Activated CD4-positive, alpha-beta T cell treated with anti-CD3 and anti-CD28 coated beads, Interleukin-2, amount 50 U/mL, for 24 hours (primary cell): ENCODE measurements around the gene THRSP.
"Not testable (repeated sequence)": the region's sequence is repeated elsewhere in the genome, so short reads cannot be mapped to it uniquely, and the experiment has no call there.

Experiments used
- DNase-seq, 2 donors: peaks; one replicate each; pipeline ENCODE4 v3.0.0-alpha.2; 2020; ENCODE audit warnings: low read depth in 1 of 2, low spot score in 1 of 2

The THRSP gene

DNA sequence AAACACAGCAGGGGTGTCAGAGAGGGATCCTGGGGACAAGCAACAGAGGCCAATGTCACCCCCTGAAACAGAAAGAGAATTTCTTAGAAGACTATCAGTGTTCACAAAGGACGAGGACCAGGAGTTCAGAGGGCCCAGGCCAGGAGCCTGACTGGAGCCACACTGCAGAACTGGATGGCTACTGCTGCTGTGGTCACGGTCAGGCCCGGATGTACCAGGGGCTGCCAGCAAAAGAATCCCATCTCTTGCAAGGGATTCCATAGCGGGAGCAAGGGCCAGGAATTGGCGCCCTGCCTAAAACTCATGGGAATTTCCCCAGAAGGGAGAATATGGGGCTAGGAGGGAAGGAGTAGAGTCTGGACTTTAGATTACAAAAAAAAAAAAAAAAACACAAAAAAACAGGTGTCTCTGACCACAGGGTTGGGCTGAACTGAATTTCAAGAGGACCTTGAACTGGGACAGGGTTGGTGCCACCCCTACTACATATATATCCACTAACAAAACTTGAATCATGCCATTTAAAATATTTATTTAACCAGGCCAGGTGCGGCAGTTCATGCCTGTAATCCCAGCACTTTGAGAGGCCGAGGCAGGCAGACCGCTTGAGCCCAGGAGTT is 24.9 kb upstream of the THRSP start:
- no peak for DNase-seq

DNA sequence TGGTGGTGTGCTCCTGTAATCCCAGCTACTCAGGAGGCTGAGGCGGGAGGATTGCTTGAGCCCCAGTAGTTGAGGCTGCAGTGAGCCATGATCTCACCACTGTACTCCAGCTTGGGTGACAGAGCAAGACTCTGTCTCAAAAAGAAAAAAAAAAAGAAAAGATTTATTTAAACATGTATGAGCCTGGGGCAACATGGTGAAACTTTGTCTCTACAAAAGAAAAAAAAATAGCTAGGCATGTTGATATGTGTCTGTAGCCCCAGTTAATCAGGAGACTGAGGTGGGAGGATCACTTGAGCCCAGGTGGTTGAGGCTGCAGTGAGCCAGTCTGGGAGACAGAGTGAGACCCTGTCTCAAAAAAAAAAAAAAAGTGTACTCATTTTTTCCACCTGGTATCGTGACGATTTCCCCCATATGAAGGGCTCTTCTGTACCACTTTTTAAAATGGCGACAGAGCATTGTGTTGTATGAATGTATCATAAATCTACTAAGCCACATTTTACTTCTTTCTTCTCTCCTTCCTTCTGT is 24.2 kb upstream of the THRSP start:
- no peak for DNase-seq

GRCh38 chr11:78039919-78040671 is 23.6 kb upstream of the THRSP start:
- no peak for DNase-seq

DNA sequence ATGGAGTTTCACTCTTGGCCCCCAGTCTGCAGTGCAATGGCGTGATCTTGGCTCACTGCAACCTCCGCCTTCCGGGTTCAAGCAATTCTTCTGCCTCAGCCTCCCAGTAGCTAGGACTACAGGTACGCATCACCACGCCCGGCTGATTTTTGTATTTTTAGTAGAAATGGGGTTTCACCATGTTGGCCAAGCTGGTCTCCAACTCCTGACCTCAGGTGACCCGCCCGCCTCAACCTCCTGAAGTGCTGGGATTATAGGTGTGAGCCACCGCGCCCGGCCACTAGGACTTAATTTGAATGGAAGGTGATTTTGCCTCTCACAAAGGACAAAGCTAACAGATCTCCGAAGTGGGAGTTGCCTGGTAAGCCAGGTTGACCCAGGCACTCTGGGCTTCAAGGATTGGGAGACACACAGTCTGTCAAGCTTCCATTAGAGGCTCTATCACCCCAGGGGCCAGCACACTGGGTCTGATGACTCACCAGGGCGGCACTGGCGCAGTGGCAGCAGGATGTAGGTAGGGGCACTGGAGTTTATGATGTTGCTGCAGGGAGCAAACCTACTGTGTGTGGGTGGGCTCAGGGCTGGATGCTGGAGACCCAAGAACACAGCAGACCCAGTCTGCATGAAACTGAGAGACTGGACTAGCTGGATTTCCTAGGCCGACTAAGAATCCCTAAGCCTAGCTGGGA is 22.8 kb upstream of the THRSP start:
- DNase-seq: no peak

DNA sequence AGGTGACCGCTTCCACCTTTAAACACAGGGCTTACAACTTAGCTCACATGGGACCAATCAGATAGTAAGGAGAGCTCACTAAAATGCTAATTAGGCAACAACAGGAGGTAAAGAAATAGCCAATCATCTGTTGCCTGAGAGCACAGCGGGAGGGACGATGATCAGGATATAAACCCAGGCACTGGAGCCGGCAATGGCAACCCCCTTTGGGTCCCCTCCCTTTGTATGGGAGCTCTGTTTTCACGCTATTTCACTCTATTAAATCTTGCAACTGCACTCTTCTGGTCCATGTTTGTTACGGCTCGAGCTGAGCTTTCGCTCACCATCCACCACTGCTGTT is 22.3 kb upstream of the THRSP start:
- not testable (repeated sequence) for DNase-seq

- no peak for DNase-seq
These were observed 21.7 kb upstream of the THRSP start for GRCh38 chr11:78041843-78042440.

DNA sequence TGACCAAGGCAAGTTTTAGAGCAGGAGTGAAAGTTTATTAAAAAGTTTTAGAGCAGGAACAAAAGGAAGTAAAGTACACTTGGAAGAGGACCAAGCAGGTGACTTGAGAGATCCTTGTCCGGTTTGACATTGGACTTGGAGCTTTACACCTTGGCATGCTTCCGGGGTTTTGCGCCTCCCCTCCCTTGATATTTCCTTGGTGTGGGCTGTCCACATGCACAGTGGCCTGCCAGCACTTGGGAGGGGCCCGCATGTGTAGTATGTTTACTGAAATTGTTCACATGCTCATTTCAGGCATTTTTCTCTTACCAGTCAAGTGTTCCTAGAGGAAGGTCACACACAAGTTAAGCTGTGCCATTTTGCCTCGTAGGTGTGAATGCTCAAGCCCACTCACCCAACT is 19.0 kb upstream of the THRSP start:
- DNase-seq: no peak

DNA sequence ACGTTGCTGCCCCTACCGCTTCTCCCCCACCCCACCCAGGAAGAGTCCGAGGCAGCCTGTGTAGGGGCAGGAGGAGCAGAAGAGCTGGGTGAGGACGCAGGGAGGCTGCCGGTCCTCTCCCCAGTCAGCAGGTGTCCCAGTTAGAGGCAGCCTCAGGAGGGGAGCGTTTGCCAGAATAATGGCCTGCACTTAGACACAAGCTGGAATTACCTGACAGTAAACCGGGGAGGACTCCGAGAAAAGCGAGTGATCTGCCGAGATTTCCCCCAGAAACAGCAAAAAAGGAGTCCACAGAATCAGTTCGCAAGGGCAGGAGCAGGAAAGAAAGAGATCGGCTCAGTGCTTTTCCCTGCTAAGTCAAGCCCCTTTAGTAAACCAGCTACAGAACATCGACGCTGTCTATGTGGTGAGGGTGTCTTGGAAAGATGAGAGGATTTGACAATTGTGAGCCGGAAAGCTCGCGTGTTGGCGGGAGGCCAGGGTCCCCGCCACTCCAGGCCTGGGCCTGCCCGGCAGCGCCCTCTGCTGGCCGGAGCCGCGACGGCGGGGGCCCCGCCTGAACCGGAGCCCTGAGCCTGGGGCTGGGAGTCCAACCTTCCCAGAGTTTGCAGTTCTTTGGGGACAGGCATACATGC is 17.7 kb upstream of the THRSP start:
- peak; percentile 62 to 65 for DNase-seq

DNA sequence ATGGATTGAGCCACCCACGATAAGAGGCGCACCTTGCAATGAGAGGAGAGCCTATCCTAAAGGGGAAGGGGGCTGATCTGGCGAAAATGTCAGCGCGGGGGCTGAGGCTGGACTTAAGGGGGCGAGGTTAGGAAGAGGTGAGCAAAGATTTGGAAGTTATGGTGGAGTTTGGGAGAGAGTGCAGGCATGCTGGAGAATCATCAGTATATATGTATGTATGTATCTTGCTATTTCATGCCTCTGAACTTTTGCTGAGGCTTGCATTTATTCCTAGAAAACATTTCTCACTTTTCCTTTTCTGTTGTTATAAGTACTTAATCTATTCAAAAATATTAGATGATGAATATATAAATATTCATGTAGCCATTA is 17.2 kb upstream of the THRSP start:
- DNase-seq: no peak

- no peak for DNase-seq
These were observed 15.1 kb upstream of the THRSP start for GRCh38 chr11:78048561-78048960.

DNA sequence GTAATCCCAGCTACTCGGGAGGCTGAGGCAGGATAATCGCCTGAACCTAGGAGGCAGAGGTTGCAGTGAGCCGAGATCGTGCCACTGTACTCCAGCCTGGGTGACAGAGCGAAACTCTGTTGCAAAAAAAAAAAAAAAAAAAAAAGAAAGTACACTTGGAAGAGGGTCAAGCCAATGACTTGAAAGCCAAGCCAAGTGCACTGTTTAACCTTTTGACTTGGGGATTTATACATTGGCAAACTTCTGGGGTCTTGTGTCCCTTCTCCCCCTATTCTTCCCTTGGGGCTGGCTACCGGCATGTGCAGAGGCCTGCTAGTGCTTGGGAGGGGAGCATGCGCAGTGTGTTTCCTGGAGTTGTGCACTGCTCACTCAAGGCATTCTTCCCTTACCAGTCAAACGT is 14.3 kb upstream of the THRSP start:
- no peak for DNase-seq

GRCh38 chr11:78050964-78051831 is 12.5 kb upstream of the THRSP start:
- DNase-seq: no peak

DNA sequence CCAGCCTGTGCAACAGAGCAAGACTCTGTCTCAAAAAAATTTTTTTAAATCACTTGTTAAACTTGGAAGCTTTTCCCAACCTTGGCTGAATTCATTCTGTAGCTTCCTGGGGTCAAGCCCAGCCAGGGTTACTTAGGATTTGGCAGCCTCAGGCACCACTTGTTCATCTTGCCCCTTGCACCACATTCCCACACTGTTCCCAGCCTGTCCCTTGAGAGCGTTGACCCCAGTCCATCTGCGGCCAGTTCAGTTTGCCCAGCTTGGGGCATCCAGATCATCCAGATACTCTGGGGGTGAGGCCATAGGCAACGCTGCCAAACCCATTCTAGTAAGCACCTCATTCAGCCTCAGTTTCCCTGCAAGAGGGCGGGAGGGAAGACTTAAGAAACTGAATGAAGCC is 8.7 kb upstream of the THRSP start:
- DNase-seq: no peak

- no peak for DNase-seq
These were observed 7.6 kb upstream of the THRSP start for GRCh38 chr11:78056093-78056492.

DNA sequence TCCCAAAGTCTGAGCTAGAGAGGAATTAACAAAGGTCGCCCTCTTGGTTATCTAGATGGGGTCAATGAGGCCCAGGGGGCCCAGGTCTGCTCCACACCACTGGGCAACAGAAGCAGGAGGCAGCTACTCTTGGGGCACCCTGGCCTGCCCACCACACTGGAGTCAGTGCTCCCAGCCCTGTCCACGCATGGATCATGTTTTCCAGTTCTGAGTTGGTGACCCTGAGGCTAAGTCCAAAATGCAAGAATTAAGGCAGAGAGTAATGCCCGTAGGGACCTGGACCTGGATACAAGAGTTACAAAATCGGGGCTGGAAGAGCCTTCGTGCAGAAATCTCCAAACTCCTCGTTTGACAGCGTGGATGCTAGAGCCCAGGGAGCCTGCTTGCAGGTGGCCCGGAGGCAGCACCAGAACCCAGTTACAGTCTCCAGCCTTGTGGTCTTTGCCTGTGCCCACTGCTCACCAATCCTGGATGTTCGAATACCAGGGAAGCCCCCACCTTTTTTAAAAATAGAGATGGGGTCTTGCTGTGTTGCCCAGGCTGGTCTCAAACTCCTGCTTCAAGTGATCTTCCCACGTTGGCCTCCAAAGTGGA is 6.1 kb upstream of the THRSP start:
- DNase-seq: no peak

DNA sequence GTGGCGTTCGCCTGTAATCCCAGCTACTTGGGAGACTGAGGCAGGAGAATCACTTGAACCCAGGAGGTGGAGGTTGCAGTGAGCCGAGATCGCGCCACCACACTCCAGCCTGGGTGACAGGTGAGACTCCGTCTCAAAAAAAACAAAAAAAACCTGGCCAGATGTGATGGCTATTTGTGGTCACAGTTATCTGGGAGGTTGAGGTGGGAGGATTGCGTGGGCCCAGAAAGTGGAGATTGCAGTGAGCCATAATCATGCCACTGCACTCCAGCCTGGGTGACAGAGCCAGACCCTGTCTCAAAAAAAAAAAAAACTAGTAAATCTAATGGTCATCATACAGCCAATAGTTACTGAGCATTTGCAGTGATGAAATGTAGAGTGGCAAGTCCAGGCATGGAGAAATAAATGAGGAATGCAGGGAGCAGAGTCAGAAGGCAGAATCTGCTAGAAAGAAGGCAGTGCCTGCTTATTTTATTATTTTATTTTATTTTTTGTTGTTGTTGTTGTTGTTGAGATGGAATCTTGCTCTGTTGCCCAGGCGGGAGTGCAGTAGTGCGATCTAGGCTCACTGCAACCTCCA is 3.8 kb upstream of the THRSP start:
- DNase-seq: not testable (repeated sequence)

GRCh38 chr11:78060533-78060932 is 3.1 kb upstream of the THRSP start:
- DNase-seq: no peak

- DNase-seq: no peak
These were observed 2.4 kb upstream of the THRSP start for GRCh38 chr11:78061088-78061920.

- no peak for DNase-seq
These were observed 1.7 kb upstream of the THRSP start for GRCh38 chr11:78061921-78062311.
